Neural cell (in vitro differentiated cells): Measurements from ENCODE around the gene GRAMD4. TPM values are rescaled to one million over a fixed set of nuclear protein-coding genes. Genes with fewer than 3 reads are reported as not detected.

ENCODE experiments used
- H2AFZ ChIP-seq: fragments of 200-600, 300-800 bp; sonication (generic), shearing (Covaris generic); 2 replicates; pipeline ENCODE4 v1.6.0; 2014; ENCODE audit warnings: low read depth, mild to moderate bottlenecking, antibody characterized with exemption, low read length, moderate library complexity
- H3F3A ChIP-seq: fragments of 200-600 bp; shearing (Covaris generic); 2 replicates; pipeline ENCODE4 v1.6.1; 2016; ENCODE audit warnings: mild to moderate bottlenecking, moderate library complexity, mixed read lengths, antibody characterized with exemption, low read length; ENCODE audit not compliant: insufficient read depth, poor library complexity, severe bottlenecking
- H3K27ac ChIP-seq: fragments of 200-600, 300-800 bp; sonication (generic), shearing (Covaris generic); 2 replicates; pipeline ENCODE4 v1.5.1; 2014; ENCODE audit warnings: mild to moderate bottlenecking, low read length, moderate library complexity
- H3K27me3 ChIP-seq: fragments of 300-800, 200-600 bp; sonication (generic), shearing (Covaris generic); 2 replicates; pipeline ENCODE4 v1.6.0; 2014; ENCODE audit warnings: mild to moderate bottlenecking, low read depth, low read length, moderate library complexity; ENCODE audit not compliant: insufficient read depth
- H3K36me3 ChIP-seq: fragments of 300-800, 200-600 bp; sonication (generic), shearing (Covaris generic); 2 replicates; pipeline ENCODE4 v1.5.1; 2014; ENCODE audit warnings: mild to moderate bottlenecking, antibody characterized with exemption, low read length, moderate library complexity; ENCODE audit not compliant: insufficient read depth
- H3K4me2 ChIP-seq: fragments of 300-800, 200-600 bp; sonication (generic), shearing (Covaris generic); 2 replicates; pipeline ENCODE4 v1.6.0; 2014; ENCODE audit warnings: mild to moderate bottlenecking, low read length
- H3K4me3 ChIP-seq: fragments of 300-800, 200-600 bp; sonication (generic), shearing (Covaris generic); 2 replicates; pipeline ENCODE4 v1.5.1; 2014; ENCODE audit warnings: mild to moderate bottlenecking, low read length, moderate library complexity
- H3K79me2 ChIP-seq: fragments of 200-600 bp; shearing (Covaris generic); replicated peaks from 2 replicates; pipeline ENCODE4 v1.6.0; 2014; ENCODE audit warnings: mild to moderate bottlenecking, low read length, moderate library complexity; ENCODE audit not compliant: insufficient read depth
- H3K9ac ChIP-seq: fragments of 300-800, 200-600 bp; sonication (generic), shearing (Covaris generic); 2 replicates; pipeline ENCODE4 v1.6.1; 2016; ENCODE audit warnings: mild to moderate bottlenecking, low read length, mixed read lengths
- H3K9me2 ChIP-seq: fragments of 200-600 bp; shearing (Covaris generic); 2 replicates; pipeline ENCODE4 v1.6.1; 2016; ENCODE audit warnings: mild to moderate bottlenecking, low read length, mixed read lengths; ENCODE audit not compliant: insufficient read depth
- H3K9me3 ChIP-seq: fragments of 200-600, 300-800 bp; sonication (generic), shearing (Covaris generic); 2 replicates; pipeline ENCODE4 v1.6.1; 2016; ENCODE audit warnings: mild to moderate bottlenecking, mixed run types, low read length, moderate library complexity, mixed read lengths
- H4K20me1 ChIP-seq: fragments of 200-600 bp; shearing (Covaris generic); 2 replicates; pipeline ENCODE4 v1.6.1; 2016; ENCODE audit warnings: mild to moderate bottlenecking, mixed run types; ENCODE audit not compliant: insufficient read depth
- CTCF ChIP-seq: fragments of 450-650 bp; IDR thresholded peaks from 2 replicates; pipeline ENCODE4 v1.5.1; 2014; ENCODE audit warnings: antibody characterized with exemption, mild to moderate bottlenecking, moderate library complexity; ENCODE audit not compliant: poor library complexity, severe bottlenecking
- EP300 ChIP-seq: fragments of 450-650 bp; conservative IDR thresholded peaks from 2 replicates; pipeline ENCODE4 v1.6.1; 2014; ENCODE audit warnings: antibody characterized with exemption, mild to moderate bottlenecking, moderate library complexity; ENCODE audit not compliant: poor library complexity, severe bottlenecking
- EZH2 ChIP-seq: fragments of 200-600, 300-800 bp; shearing (Covaris generic), sonication (generic); IDR thresholded peaks from 2 replicates; pipeline ENCODE4 v1.6.1; 2014; ENCODE audit warnings: antibody characterized with exemption, low read length, borderline replicate concordance, mild to moderate bottlenecking; ENCODE audit not compliant: insufficient read depth, poor library complexity, severe bottlenecking
- MXI1 ChIP-seq: fragments of 450-650 bp; conservative IDR thresholded peaks from 2 replicates; pipeline ENCODE4 v1.6.1; 2014; ENCODE audit warnings: antibody characterized with exemption, mild to moderate bottlenecking; ENCODE audit not compliant: poor library complexity, severe bottlenecking
- POLR2AphosphoS5 ChIP-seq: IDR thresholded peaks from 2 replicates; pipeline ENCODE4 v1.6.1; 2012
- RAD21 ChIP-seq: fragments of 450-650 bp; conservative IDR thresholded peaks from 2 replicates; pipeline ENCODE4 v1.6.1; 2014; ENCODE audit warnings: antibody characterized with exemption, mild to moderate bottlenecking, moderate library complexity
- REST ChIP-seq: IDR thresholded peaks from 2 replicates; pipeline ENCODE4 v1.6.1; 2012; ENCODE audit warnings: borderline replicate concordance
- SMC3 ChIP-seq: fragments of 450-650 bp; conservative IDR thresholded peaks from 2 replicates; pipeline ENCODE4 v1.6.1; 2014; ENCODE audit warnings: antibody characterized with exemption, mild to moderate bottlenecking, moderate library complexity; ENCODE audit not compliant: poor library complexity
- TAF1 ChIP-seq: IDR thresholded peaks from 2 replicates; pipeline ENCODE4 v1.6.1; 2012; ENCODE audit warnings: low read depth
- polyA plus RNA-seq: library from polyadenylated mRNA; depleted of rRNA; stranded (reverse); fragments of >200 nt; gene quantifications from 2 replicates; pipeline ENCODE4 v1.2.3, GENCODE V29; 2014

GRAMD4 gene
- polyA plus RNA-seq, 1 donor from 2014 or later: 35.6 TPM

DNA sequence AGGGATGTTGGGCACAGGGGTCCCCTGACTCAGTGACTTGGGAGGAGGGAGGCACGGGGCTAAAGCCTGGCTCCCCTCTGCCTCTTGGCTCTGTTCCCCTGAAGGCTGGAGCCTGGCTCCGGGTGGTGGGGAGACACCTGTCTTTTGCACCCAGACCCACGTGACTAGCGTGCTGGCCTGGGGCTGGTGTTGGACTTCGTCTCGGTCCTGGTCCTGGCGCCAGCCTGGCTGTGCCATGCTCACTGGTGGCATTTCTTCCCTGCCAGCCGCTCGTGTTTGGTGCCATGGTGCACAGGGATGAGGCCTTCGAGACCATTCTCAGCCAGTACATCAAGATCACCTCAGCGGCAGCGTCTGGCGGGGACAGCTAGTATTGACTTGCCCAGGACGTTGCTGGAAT lies 56.7 kb downstream of the GRAMD4 start:
- Histone ChIP-seq H3K9me2 (no peaks in the 10 kb centered on the region), H3K4me2 (no peak overlapping the region), H3K79me2 (no peaks in the 10 kb centered on the region), H3F3A (no peaks in the 10 kb centered on the region), H3K27ac (no peak overlapping the region), H3K9ac (no peak overlapping the region), H2AFZ (no peak overlapping the region), H4K20me1 (no peaks in the 10 kb centered on the region), H3K27me3 (no peaks in the 10 kb centered on the region), H3K36me3 (no peaks in the 10 kb centered on the region), H3K4me3 (no peak overlapping the region), H3K9me3 (no peaks in the 10 kb centered on the region)
- TF ChIP-seq TAF1: no peak
- no peak for TF ChIP-seq POLR2AphosphoS5
- no peak for TF ChIP-seq CTCF
- TF ChIP-seq MXI1: no peak
- no peak for TF ChIP-seq RAD21
- TF ChIP-seq REST: no peak
- no peak for TF ChIP-seq EZH2
- no peak for TF ChIP-seq EP300
- no peak for TF ChIP-seq SMC3

- Histone ChIP-seq H3K9me3 (no peaks in the 10 kb centered on the region), H3K79me2 (no peaks in the 10 kb centered on the region), H3K9me2 (no peaks in the 10 kb centered on the region), H2AFZ (no peak overlapping the region), H3K4me3 (no peak overlapping the region), H3F3A (no peaks in the 10 kb centered on the region), H3K4me2 (no peak overlapping the region), H3K9ac (no peak overlapping the region), H3K36me3 (no peaks in the 10 kb centered on the region), H3K27ac (no peak overlapping the region), H4K20me1 (no peaks in the 10 kb centered on the region), H3K27me3 (no peaks in the 10 kb centered on the region)
- TF ChIP-seq MXI1 (no peak), REST (no peak), SMC3 (no peak), TAF1 (no peak), RAD21 (no peak), EZH2 (no peak), EP300 (no peak), CTCF (no peak), POLR2AphosphoS5 (no peak)
Observed at GRCh38 chr22:46677323-46678002, 57.3 kb downstream of the GRAMD4 start.
